Measurements from ENCODE around the gene ZFYVE28. TPM values are rescaled to one million over a fixed set of nuclear protein-coding genes. Genes with fewer than 3 reads are reported as not detected.

The ZFYVE28 gene
- total and polyA plus RNA-seq, 4 donors = 7.0 to 25.9 (median 12.5) TPM

- 87 to 89% methylated on average over 38 of the region's 38 CpGs for WGBS, 2 donors
- DNase-seq = peak in 1 of 2 donors; percentile 63
- no peaks in the 10 kb centered on the region for H3K27me3 ChIP-seq (ENCODE audit: control insufficient read depth in 1 of 2, insufficient read depth in 2 of 2, low read length in 1 of 2)
- H3K27ac ChIP-seq (ENCODE audit: low read depth in 1 of 2, low read length in 2 of 2) = no peak overlapping the region
- intact Hi-C loops (cut with DNase I) = no loop called here
- no peak overlapping the region for H3K4me3 ChIP-seq (ENCODE audit: low read length in 2 of 2)
- no peak for ATAC-seq (ENCODE audit: low FRiP score)
- H3K4me1 ChIP-seq (ENCODE audit: control insufficient read depth in 1 of 2, insufficient read depth in 2 of 2, low read length in 2 of 2) = no peaks in the 10 kb centered on the region
- no peaks in the 10 kb centered on the region for H3K36me3 ChIP-seq (ENCODE audit: control insufficient read depth in 1 of 2, insufficient read depth in 2 of 2, low read length in 1 of 2)
- no peaks in the 10 kb centered on the region for H3K9me3 ChIP-seq (ENCODE audit: control insufficient read depth, low read length)
These were observed 40.4 kb upstream of the ZFYVE28 start for GRCh38 chr4:2458546-2459491.

GRCh38 chr4:2457481-2458295 lies 39.2 kb upstream of the ZFYVE28 start:
- peak in 1 of 2 donors; percentile 68 for DNase-seq
- Histone ChIP-seq H3K9me3 (ENCODE audit: control insufficient read depth, low read length) (no peaks in the 10 kb centered on the region), H3K4me3 (ENCODE audit: low read length in 2 of 2) (no peak overlapping the region), H3K36me3 (ENCODE audit: control insufficient read depth in 1 of 2, insufficient read depth in 2 of 2, low read length in 1 of 2) (no peaks in the 10 kb centered on the region), H3K4me1 (ENCODE audit: control insufficient read depth in 1 of 2, insufficient read depth in 2 of 2, low read length in 2 of 2) (no peaks in the 10 kb centered on the region), H3K27me3 (ENCODE audit: control insufficient read depth in 1 of 2, insufficient read depth in 2 of 2, low read length in 1 of 2) (no peaks in the 10 kb centered on the region), H3K27ac (ENCODE audit: low read depth in 1 of 2, low read length in 2 of 2) (no peak overlapping the region)
- 86 to 91% methylated on average over 24 of the region's 24 CpGs for WGBS, 2 donors
- ATAC-seq (ENCODE audit: low FRiP score) = no peak
- intact Hi-C loops (cut with DNase I) = no loop called here

GRCh38 chr4:2451821-2452785 lies 33.7 kb upstream of the ZFYVE28 start:
- Histone ChIP-seq H3K27me3 (ENCODE audit: control insufficient read depth in 1 of 2, insufficient read depth in 2 of 2, low read length in 1 of 2) (no peaks in the 10 kb centered on the region), H3K4me1 (ENCODE audit: control insufficient read depth in 1 of 2, insufficient read depth in 2 of 2, low read length in 2 of 2) (no peaks in the 10 kb centered on the region), H3K9me3 (ENCODE audit: control insufficient read depth, low read length) (no peaks in the 10 kb centered on the region), H3K27ac (ENCODE audit: low read depth in 1 of 2, low read length in 2 of 2) (no peak overlapping the region), H3K4me3 (ENCODE audit: low read length in 2 of 2) (no peak overlapping the region), H3K36me3 (ENCODE audit: control insufficient read depth in 1 of 2, insufficient read depth in 2 of 2, low read length in 1 of 2) (no peaks in the 10 kb centered on the region)
- 82 to 85% methylated on average over 25 of the region's 25 CpGs for WGBS, 2 donors
- DNase-seq (peak; percentile 32 to 73), ATAC-seq (ENCODE audit: low FRiP score) (peak; percentile 37)
- intact Hi-C loops (cut with DNase I) = no loop called here

- no peaks in the 10 kb centered on the region for H3K36me3 ChIP-seq (ENCODE audit: control insufficient read depth in 1 of 2, insufficient read depth in 2 of 2, low read length in 1 of 2)
- peak; percentile 27 to 65 for DNase-seq
- 83 to 86% methylated on average over 9 to 10 of the region's 10 CpGs for whole genome bisulfite sequencing, 2 donors
- intact Hi-C loops (cut with DNase I) = no loop called here
- no peaks in the 10 kb centered on the region for H3K27me3 ChIP-seq (ENCODE audit: control insufficient read depth in 1 of 2, insufficient read depth in 2 of 2, low read length in 1 of 2)
- no peak for ATAC-seq (ENCODE audit: low FRiP score)
- no peaks in the 10 kb centered on the region for H3K9me3 ChIP-seq (ENCODE audit: control insufficient read depth, low read length)
- no peak overlapping the region for H3K27ac ChIP-seq (ENCODE audit: low read depth in 1 of 2, low read length in 2 of 2)
- no peak overlapping the region for H3K4me3 ChIP-seq (ENCODE audit: low read length in 2 of 2)
- no peaks in the 10 kb centered on the region for H3K4me1 ChIP-seq (ENCODE audit: control insufficient read depth in 1 of 2, insufficient read depth in 2 of 2, low read length in 2 of 2)
These were observed 32.6 kb upstream of the ZFYVE28 start for GRCh38 chr4:2451036-2451520.

GRCh38 chr4:2450394-2451035 lies 32.1 kb upstream of the ZFYVE28 start:
- 85 to 92% methylated on average over 16 of the region's 16 CpGs for WGBS, 2 donors
- Histone ChIP-seq H3K9me3 (ENCODE audit: control insufficient read depth, low read length) (no peaks in the 10 kb centered on the region), H3K36me3 (ENCODE audit: control insufficient read depth in 1 of 2, insufficient read depth in 2 of 2, low read length in 1 of 2) (no peaks in the 10 kb centered on the region), H3K27me3 (ENCODE audit: control insufficient read depth in 1 of 2, insufficient read depth in 2 of 2, low read length in 1 of 2) (no peaks in the 10 kb centered on the region), H3K27ac (ENCODE audit: low read depth in 1 of 2, low read length in 2 of 2) (no peak overlapping the region), H3K4me1 (ENCODE audit: control insufficient read depth in 1 of 2, insufficient read depth in 2 of 2, low read length in 2 of 2) (no peaks in the 10 kb centered on the region), H3K4me3 (ENCODE audit: low read length in 2 of 2) (no peak overlapping the region)
- DNase-seq (peak; percentile 29 to 64), ATAC-seq (ENCODE audit: low FRiP score) (no peak)
- intact Hi-C loops (cut with DNase I) = no loop called here

GRCh38 chr4:2449511-2450392 lies 31.3 kb upstream of the ZFYVE28 start:
- ATAC-seq (ENCODE audit: low FRiP score) (no peak), DNase-seq (peak in 1 of 2 donors; percentile 62)
- Histone ChIP-seq H3K27me3 (ENCODE audit: control insufficient read depth in 1 of 2, insufficient read depth in 2 of 2, low read length in 1 of 2) (no peaks in the 10 kb centered on the region), H3K4me1 (ENCODE audit: control insufficient read depth in 1 of 2, insufficient read depth in 2 of 2, low read length in 2 of 2) (no peaks in the 10 kb centered on the region), H3K4me3 (ENCODE audit: low read length in 2 of 2) (no peak overlapping the region), H3K36me3 (ENCODE audit: control insufficient read depth in 1 of 2, insufficient read depth in 2 of 2, low read length in 1 of 2) (no peaks in the 10 kb centered on the region), H3K9me3 (ENCODE audit: control insufficient read depth, low read length) (no peaks in the 10 kb centered on the region), H3K27ac (ENCODE audit: low read depth in 1 of 2, low read length in 2 of 2) (no peak overlapping the region)
- WGBS, 2 donors = 89 to 90% methylated on average over 27 of the region's 27 CpGs
- intact Hi-C loops (cut with DNase I) = no loop called here

- WGBS, 2 donors = 93% methylated on average over 11 of the region's 11 CpGs
- no peak overlapping the region for H3K27ac ChIP-seq (ENCODE audit: low read depth in 1 of 2, low read length in 2 of 2)
- no peaks in the 10 kb centered on the region for H3K27me3 ChIP-seq (ENCODE audit: control insufficient read depth in 1 of 2, insufficient read depth in 2 of 2, low read length in 1 of 2)
- no peak for ATAC-seq (ENCODE audit: low FRiP score)
- H3K9me3 ChIP-seq (ENCODE audit: control insufficient read depth, low read length) = no peaks in the 10 kb centered on the region
- H3K36me3 ChIP-seq (ENCODE audit: control insufficient read depth in 1 of 2, insufficient read depth in 2 of 2, low read length in 1 of 2) = no peaks in the 10 kb centered on the region
- no peaks in the 10 kb centered on the region for H3K4me1 ChIP-seq (ENCODE audit: control insufficient read depth in 1 of 2, insufficient read depth in 2 of 2, low read length in 2 of 2)
- peak in 1 of 2 donors; percentile 59 for DNase-seq
- no peak overlapping the region for H3K4me3 ChIP-seq (ENCODE audit: low read length in 2 of 2)
- intact Hi-C loops (cut with DNase I) = no loop called here
These were observed 30.6 kb upstream of the ZFYVE28 start for GRCh38 chr4:2449051-2449450.
